ENCODE measurements around the gene VPS4B. TPM values are rescaled to one million over a fixed set of nuclear protein-coding genes. Genes with fewer than 3 reads are reported as not detected.

VPS4B gene
- total RNA-seq, 6 experiments from 2014 or later: 55.5 to 69.3 (median 60.1) TPM

- peak; percentile 75 for DNase-seq
- no peaks in the 10 kb centered on the region for H3K27me3 Mint-ChIP-seq (ENCODE audit: insufficient read depth)
- H3K4me1 Mint-ChIP-seq (ENCODE audit: low read depth): peaks cover 65% of the 10 kb centered on the region
- no peaks in the 10 kb centered on the region for H3K9me3 Mint-ChIP-seq
- TF ChIP-seq, protein P1, sequence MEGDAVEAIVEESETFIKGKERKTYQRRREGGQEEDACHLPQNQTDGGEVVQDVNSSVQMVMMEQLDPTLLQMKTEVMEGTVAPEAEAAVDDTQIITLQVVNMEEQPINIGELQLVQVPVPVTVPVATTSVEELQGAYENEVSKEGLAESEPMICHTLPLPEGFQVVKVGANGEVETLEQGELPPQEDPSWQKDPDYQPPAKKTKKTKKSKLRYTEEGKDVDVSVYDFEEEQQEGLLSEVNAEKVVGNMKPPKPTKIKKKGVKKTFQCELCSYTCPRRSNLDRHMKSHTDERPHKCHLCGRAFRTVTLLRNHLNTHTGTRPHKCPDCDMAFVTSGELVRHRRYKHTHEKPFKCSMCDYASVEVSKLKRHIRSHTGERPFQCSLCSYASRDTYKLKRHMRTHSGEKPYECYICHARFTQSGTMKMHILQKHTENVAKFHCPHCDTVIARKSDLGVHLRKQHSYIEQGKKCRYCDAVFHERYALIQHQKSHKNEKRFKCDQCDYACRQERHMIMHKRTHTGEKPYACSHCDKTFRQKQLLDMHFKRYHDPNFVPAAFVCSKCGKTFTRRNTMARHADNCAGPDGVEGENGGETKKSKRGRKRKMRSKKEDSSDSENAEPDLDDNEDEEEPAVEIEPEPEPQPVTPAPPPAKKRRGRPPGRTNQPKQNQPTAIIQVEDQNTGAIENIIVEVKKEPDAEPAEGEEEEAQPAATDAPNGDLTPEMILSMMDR (IDR thresholded peaks at IDR 0.05): no peak
- 0 out of 2 replicates have a peak overlapping the region, but pooled peaks have one; percentile 0 for H3K4me3 Mint-ChIP-seq
- H3K36me3 Mint-ChIP-seq (ENCODE audit: low read depth): peaks cover 39% of the 10 kb centered on the region
- H3K27ac Mint-ChIP-seq: peak overlapping the region; percentile 62
These were observed 11.5 kb downstream of the VPS4B start for GRCh38 chr18:63410792-63411191.

GRCh38 chr18:63409301-63409700, 13.0 kb downstream of the VPS4B start:
- peak overlapping the region; percentile 45; the same call in 1 of the 2 replicates for H3K4me3 Mint-ChIP-seq
- TF ChIP-seq, protein P1 (IDR thresholded peaks at IDR 0.05): no peak
- H3K27ac Mint-ChIP-seq: peak overlapping the region; percentile 72
- no peaks in the 10 kb centered on the region for H3K9me3 Mint-ChIP-seq
- H3K27me3 Mint-ChIP-seq (ENCODE audit: insufficient read depth): no peaks in the 10 kb centered on the region
- DNase-seq: peak; percentile 56
- H3K36me3 Mint-ChIP-seq (ENCODE audit: low read depth): peaks cover 34% of the 10 kb centered on the region
- peaks cover 65% of the 10 kb centered on the region for H3K4me1 Mint-ChIP-seq (ENCODE audit: low read depth)

DNA sequence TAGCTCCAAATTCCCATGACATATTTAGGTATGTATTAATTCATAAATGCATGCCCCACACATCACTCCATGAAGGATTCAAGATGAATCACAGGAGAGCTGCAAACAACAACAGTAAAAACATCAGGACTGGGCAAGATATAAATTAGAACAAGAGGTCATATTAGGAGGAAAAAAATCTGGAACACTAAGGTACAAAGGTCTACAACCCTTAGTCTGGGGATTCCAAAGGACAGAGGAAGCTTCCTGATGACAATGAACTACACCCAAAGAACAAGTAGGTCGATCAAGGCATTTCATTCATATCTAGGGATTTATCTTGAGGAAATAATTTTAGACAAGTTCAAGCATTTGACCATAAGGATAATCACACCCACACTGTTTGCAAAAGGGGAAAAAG, 14.5 kb downstream of the VPS4B start:
- Mint-ChIP-seq H3K36me3 (ENCODE audit: low read depth) (peaks cover 31% of the 10 kb centered on the region), H3K27me3 (ENCODE audit: insufficient read depth) (no peaks in the 10 kb centered on the region), H3K27ac (peak overlapping the region; percentile 41), H3K4me3 (no peak overlapping the region), H3K4me1 (ENCODE audit: low read depth) (peaks cover 55% of the 10 kb centered on the region), H3K9me3 (no peaks in the 10 kb centered on the region)
- no peak for DNase-seq
- TF ChIP-seq, protein P1 (IDR thresholded peaks at IDR 0.05): no peak

DNA sequence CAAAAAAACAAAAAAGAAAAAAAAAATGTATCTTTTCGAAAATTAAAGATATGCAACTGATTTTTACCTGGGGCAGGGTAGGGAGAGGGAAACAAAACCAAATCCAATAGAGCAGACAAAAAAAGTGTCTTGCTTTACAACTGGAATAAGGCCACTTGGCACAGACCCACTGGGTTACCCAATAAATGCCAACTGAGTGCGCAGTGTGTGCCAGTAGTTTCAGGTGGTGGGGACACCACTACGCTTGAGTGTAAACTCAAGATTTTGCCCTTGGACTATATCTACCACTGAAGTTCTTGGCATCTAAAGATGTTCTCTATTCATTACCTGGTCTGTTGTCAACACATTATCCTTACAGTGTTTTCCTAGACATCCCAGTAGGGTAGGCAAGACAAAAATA, 16.3 kb downstream of the VPS4B start:
- Mint-ChIP-seq H3K4me3 (no peak overlapping the region), H3K9me3 (no peaks in the 10 kb centered on the region), H3K27me3 (ENCODE audit: insufficient read depth) (no peaks in the 10 kb centered on the region), H3K4me1 (ENCODE audit: low read depth) (peaks cover 41% of the 10 kb centered on the region), H3K36me3 (ENCODE audit: low read depth) (peaks cover 35% of the 10 kb centered on the region), H3K27ac (no peak overlapping the region; the same call in 1 of the 2 replicates)
- TF ChIP-seq, protein P1 (IDR thresholded peaks at IDR 0.05): no peak
- DNase-seq: no peak

DNA sequence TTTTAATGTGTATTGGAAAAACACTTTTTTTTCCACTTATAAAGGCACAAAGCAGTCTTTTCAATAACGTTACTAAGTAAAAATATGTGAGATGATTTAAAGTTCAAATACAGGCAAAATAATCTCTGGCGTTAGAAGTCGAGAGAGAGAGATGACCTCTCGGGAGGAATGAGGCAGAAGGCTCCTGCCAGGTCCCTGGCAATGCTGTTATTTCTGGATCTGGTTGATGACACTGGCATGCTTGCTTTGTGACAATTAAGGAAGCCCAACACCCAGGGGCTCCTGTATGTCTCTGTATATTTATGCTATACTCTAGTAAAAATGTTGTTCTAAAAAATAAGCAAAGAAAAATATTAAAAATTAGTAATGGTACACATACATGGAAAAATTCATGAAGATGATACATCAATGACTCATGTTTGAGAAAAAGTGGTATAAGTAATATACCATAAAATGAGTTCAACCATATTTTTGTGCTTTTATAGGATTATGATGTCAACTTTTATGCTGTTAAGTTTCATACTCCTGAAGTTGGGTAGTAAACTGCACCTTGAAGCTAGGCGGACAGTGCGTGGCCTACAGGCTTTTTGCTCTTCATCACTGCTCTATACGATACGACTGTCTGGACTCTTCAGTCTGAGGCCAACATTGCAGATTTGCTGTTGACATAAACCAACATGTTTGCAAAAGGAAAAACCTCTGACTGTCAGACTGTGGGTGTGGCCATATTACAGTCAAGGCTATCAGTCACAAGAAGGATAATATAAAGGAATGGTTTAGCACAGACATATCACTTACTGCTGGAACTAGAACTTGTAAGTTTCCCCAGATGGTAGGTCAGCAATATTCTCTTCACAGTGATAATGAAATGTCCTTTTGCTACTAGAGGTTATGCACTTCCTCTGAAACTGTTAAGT, 19.8 kb downstream of the VPS4B start:
- no peak for DNase-seq
- Mint-ChIP-seq H3K36me3 (ENCODE audit: low read depth) (peaks cover 31% of the 10 kb centered on the region), H3K27ac (no peak overlapping the region), H3K4me1 (ENCODE audit: low read depth) (peaks cover 7% of the 10 kb centered on the region), H3K4me3 (no peak overlapping the region), H3K27me3 (ENCODE audit: insufficient read depth) (no peaks in the 10 kb centered on the region), H3K9me3 (no peaks in the 10 kb centered on the region)
- TF ChIP-seq, protein P1 (IDR thresholded peaks at IDR 0.05): no peak

Measured in HFFc6 (cell line).